HCT116 (cell line): ENCODE data around the gene PDE6C. TPM values are rescaled to one million over a fixed set of nuclear protein-coding genes. Genes with fewer than 3 reads are reported as not detected.

ENCODE experiments used
- ATAC-seq: fragments of 200-7000 bp; cut with Tn5 transposase; 2 replicates; pipeline ENCODE4 v1.9.1; 2020; ENCODE audit warnings: mild to moderate bottlenecking, moderate library complexity
- BruUV-seq: library from RNA; stranded (reverse); fragments of 400-500 nt; replicated peaks from 2 replicates; lab custom pipeline; 2021; lab: Mats Ljungman, UMichigan
- CTCF ChIA-PET: fragments of 300-600 bp; sonication (Branson Sonifier 250); formaldehyde crosslinking; loops from one replicate; lab custom pipeline; 2021; ENCODE audit warnings: antibody characterized with exemption; lab: Charles Lee
- POLR2A ChIA-PET: fragments of 300-600, 350-600 bp; sonication (Branson Sonifier 250); formaldehyde crosslinking; loops from one replicate; lab custom pipeline; 2021; ENCODE audit warnings: antibody characterized with exemption; lab: Charles Lee
- RAD21 ChIA-PET, 2 experiments: fragments of 300-600 bp; sonication (Branson Sonifier 250); formaldehyde crosslinking; loops; one replicate each; lab custom pipeline; 2023; ENCODE audit warnings: low total read pairs in 2 of 2; ENCODE audit not compliant: uncharacterized antibody in 2 of 2, unreplicated experiment in 2 of 2, low non-redundant PET in 1 of 2; lab: Charles Lee
- DNase-seq: peaks from one replicate; pipeline ENCODE4 v3.0.0-alpha.2; 2010; ENCODE audit warnings: low read depth, low spot score
- H2AFZ ChIP-seq: fragments of 200-600 bp; shearing (Covaris generic), sonication (generic); 2 replicates; pipeline ENCODE4 v1.6.1; 2017; ENCODE audit warnings: low read depth, mixed run types, mixed read lengths, antibody characterized with exemption, low read length; ENCODE audit not compliant: poor library complexity, severe bottlenecking
- H3K27ac ChIP-seq: 2 replicates; pipeline ENCODE4 v1.5.1; 2012; ENCODE audit warnings: low read depth, low read length
- H3K27me3 ChIP-seq: fragments of 200-600 bp; sonication (generic); 2 replicates; pipeline ENCODE4 v1.6.1; 2016; ENCODE audit warnings: mixed run types, low read length, mixed read lengths; ENCODE audit not compliant: insufficient read depth
- H3K36me3 ChIP-seq, 2 experiments: fragments of 200-500 bp in 1 of 2; fragments of 200-600 bp in 1 of 2; sonication (Bioruptor generic) in 1 of 2; sonication (generic) in 1 of 2; 2 replicates each; pipeline versions ENCODE4 v1.5.1 to v1.6.1; 2014 to 2016; ENCODE audit warnings: low read length in 2 of 2, inconsistent platforms in 1 of 2, mixed read lengths in 1 of 2, mixed run types in 1 of 2; ENCODE audit not compliant: insufficient read depth in 2 of 2, control insufficient read depth in 1 of 2
- H3K4me1 ChIP-seq, 2 experiments: fragments of 200-600 bp in 1 of 2; sonication (generic) in 1 of 2; 2 replicates each; pipeline versions ENCODE4 v1.5.1 to v1.6.1; 2012 to 2017; ENCODE audit warnings: low read length in 2 of 2, inconsistent platforms in 1 of 2, mild to moderate bottlenecking in 1 of 2, mixed read lengths in 1 of 2, mixed run types in 1 of 2, moderate library complexity in 1 of 2; ENCODE audit not compliant: insufficient read depth in 2 of 2, control insufficient read depth in 1 of 2
- H3K4me2 ChIP-seq: fragments of 200-600 bp; sonication (generic); 2 replicates; pipeline ENCODE4 v1.6.1; 2017; ENCODE audit warnings: mixed run types, low read length, mixed read lengths
- H3K4me3 ChIP-seq, 2 experiments: fragments of 200-600 bp in 1 of 2; sonication (generic) in 1 of 2; replicated peaks in 1 of 2; 2 replicates each; pipeline ENCODE4 v1.5.1; 2011 to 2016; ENCODE audit warnings: low read length in 2 of 2, control low read depth in 1 of 2, low read depth in 1 of 2, mild to moderate bottlenecking in 1 of 2, mixed read lengths in 1 of 2, mixed run types in 1 of 2
- H3K79me2 ChIP-seq: fragments of 200-600 bp; sonication (generic); 2 replicates; pipeline ENCODE4 v1.6.1; 2017; ENCODE audit warnings: mild to moderate bottlenecking, mixed run types, low read length, moderate library complexity, mixed read lengths; ENCODE audit not compliant: insufficient read depth
- H3K9ac ChIP-seq: fragments of 200-600 bp; sonication (generic); 2 replicates; pipeline ENCODE4 v1.6.1; 2016; ENCODE audit warnings: low read length, mixed read lengths
- H3K9me2 ChIP-seq: fragments of 200-600 bp; sonication (generic), shearing (Covaris generic); 2 replicates; pipeline ENCODE4 v1.6.1; 2017; ENCODE audit warnings: mixed run types, mild to moderate bottlenecking, moderate library complexity; ENCODE audit not compliant: insufficient read depth
- H3K9me3 ChIP-seq, 2 experiments: fragments of 200-500 bp in 1 of 2; fragments of 200-600 bp in 1 of 2; sonication (Bioruptor generic) in 1 of 2; sonication (generic) in 1 of 2; 2 replicates each; pipeline ENCODE4 v1.6.1; 2014 to 2017; ENCODE audit warnings: low read length in 2 of 2, mixed read lengths in 2 of 2, inconsistent platforms in 1 of 2, low read depth in 1 of 2, mild to moderate bottlenecking in 1 of 2, mixed run types in 1 of 2, moderate library complexity in 1 of 2; ENCODE audit not compliant: control insufficient read depth in 1 of 2, insufficient read depth in 1 of 2
- H4K20me1 ChIP-seq: fragments of 200-600 bp; sonication (generic), shearing (Covaris generic); 2 replicates; pipeline ENCODE4 v1.6.1; 2017; ENCODE audit warnings: mixed run types, mild to moderate bottlenecking, moderate library complexity; ENCODE audit not compliant: insufficient read depth
- CBX3 ChIP-seq: IDR thresholded peaks from 2 replicates; pipeline ENCODE4 v1.6.1; 2012; ENCODE audit warnings: low read depth
- CEBPB ChIP-seq: IDR thresholded peaks from 2 replicates; pipeline ENCODE4 v1.6.1; 2012; ENCODE audit warnings: low read depth
- CTCF ChIP-seq, 3 experiments: fragments of 200-600 bp in 1 of 3; sonication (generic) in 1 of 3; IDR thresholded peaks in 2 of 3; conservative IDR thresholded peaks in 1 of 3; 2 replicates each; pipeline ENCODE4 v1.5.1; 2012 to 2017; ENCODE audit warnings: low read depth in 2 of 3, low read length in 2 of 3, antibody characterized with exemption in 1 of 3, borderline replicate concordance in 1 of 3, control low read depth in 1 of 3, mild to moderate bottlenecking in 1 of 3, mixed read lengths in 1 of 3, mixed run types in 1 of 3, moderate library complexity in 1 of 3; ENCODE audit not compliant: insufficient read depth in 1 of 3
- EGR1 ChIP-seq: IDR thresholded peaks from 2 replicates; pipeline ENCODE4 v1.6.1; 2012; ENCODE audit warnings: low read depth
- EZH2 ChIP-seq: fragments of 200-600 bp; sonication (generic); IDR thresholded peaks from 2 replicates; pipeline ENCODE4 v1.6.1; 2017; ENCODE audit warnings: antibody characterized with exemption, mixed run types
- EZH2phosphoT487 ChIP-seq: fragments of 200-600 bp; IDR thresholded peaks from 2 replicates; pipeline ENCODE4 v1.6.1; 2018; ENCODE audit warnings: antibody characterized with exemption, borderline replicate concordance
- FOSL1 ChIP-seq: IDR thresholded peaks from 2 replicates; pipeline ENCODE4 v1.6.1; 2012; ENCODE audit warnings: low read depth
- JUND ChIP-seq: IDR thresholded peaks from 2 replicates; pipeline ENCODE4 v1.6.1; 2012
- MAX ChIP-seq: IDR thresholded peaks from 2 replicates; pipeline ENCODE4 v1.6.1; 2012
- POLR2A ChIP-seq: IDR thresholded peaks from 2 replicates; pipeline ENCODE4 v1.7.0; 2011; ENCODE audit warnings: borderline replicate concordance; ENCODE audit not compliant: insufficient read depth, insufficient read length; ENCODE audit errors: extremely low read depth
- POLR2AphosphoS5 ChIP-seq: IDR thresholded peaks from 2 replicates; pipeline ENCODE4 v1.6.1; 2011; ENCODE audit warnings: mild to moderate bottlenecking, low read depth, low read length, moderate library complexity
- SP1 ChIP-seq: IDR thresholded peaks from 2 replicates; pipeline ENCODE4 v1.6.1; 2012; ENCODE audit warnings: low read depth
- SRF ChIP-seq: IDR thresholded peaks from 2 replicates; pipeline ENCODE4 v1.6.1; 2012; ENCODE audit warnings: low read depth
- TCF7L2 ChIP-seq: IDR thresholded peaks from 2 replicates; pipeline ENCODE4 v1.7.0; 2011; ENCODE audit warnings: borderline replicate concordance, inconsistent platforms; ENCODE audit not compliant: insufficient read depth, insufficient read length; ENCODE audit errors: extremely low read depth
- YY1 ChIP-seq: IDR thresholded peaks from 2 replicates; pipeline ENCODE4 v1.6.1; 2011; ENCODE audit warnings: low read length, low read depth, moderate library complexity, mild to moderate bottlenecking; ENCODE audit not compliant: insufficient replicate concordance; ENCODE audit errors: extremely low read depth
- ZBTB33 ChIP-seq: IDR thresholded peaks from 2 replicates; pipeline ENCODE4 v1.6.1; 2011; ENCODE audit warnings: mild to moderate bottlenecking, low read length, moderate library complexity; ENCODE audit not compliant: insufficient replicate concordance; ENCODE audit errors: extremely low read depth
- ZFX ChIP-seq: fragments of 450-650 bp; IDR thresholded peaks from 2 replicates; pipeline ENCODE4 v1.6.1; 2017
- intact Hi-C: fragments of 100-400 bp; cut with micrococcal nuclease; formaldehyde crosslinking; loops from 2 replicates; pipeline ENCODE4 v1.10.0; 2022
- total RNA-seq: library from RNA; stranded (reverse); gene quantifications from one replicate; pipeline ENCODE4 v1.2.1, GENCODE V29; 2021; ENCODE audit not compliant: unreplicated experiment

PDE6C gene
- total RNA-seq, 1 experiment from 2014 or later: not detected

GRCh38 chr10:93601146-93601773 lies 11.1 kb upstream of the PDE6C start, which contains the start of gene RBP4:
RBP4 (minus strand) TSS chr10:93601235; CDS start chr10:93601028, 207 bp downstream.
- intact Hi-C loops: no loop called here
- H2AFZ ChIP-seq: no peak within 1 kb of the TSS
- H3K9ac ChIP-seq: no peak within 1 kb of the TSS
- CTCF ChIA-PET: no interaction called here
- TF ChIP-seq TCF7L2: no peak
- no peak for TF ChIP-seq EGR1
- no peak for TF ChIP-seq MAX
- no peak for TF ChIP-seq YY1
- no peak for TF ChIP-seq SP1
- no peak for TF ChIP-seq JUND
- no peak for TF ChIP-seq CEBPB
- no peak for TF ChIP-seq CBX3
- no peak for TF ChIP-seq ZBTB33
- TF ChIP-seq POLR2AphosphoS5: no peak
- no peak for TF ChIP-seq ZFX
- no peak for TF ChIP-seq EZH2
- TF ChIP-seq POLR2A: no peak
- TF ChIP-seq CTCF (IDR thresholded peaks at IDR 0.05 in 2 of 3, conservative IDR thresholded peaks at IDR 0.05 in 1 of 3; ENCODE audit: borderline replicate concordance in 1 of 3, insufficient read depth in 1 of 3, low read depth in 2 of 3, low read length in 2 of 3): no peak
- TF ChIP-seq FOSL1: no peak
- TF ChIP-seq SRF: no peak
- TF ChIP-seq EZH2phosphoT487: no peak
- DNase-seq: no peak
- no peaks in the 10 kb centered on the region for H3K79me2 ChIP-seq
- no peak within 1 kb of the TSS for H3K4me2 ChIP-seq
- RAD21 ChIA-PET: no interaction called here
- H3K36me3 ChIP-seq: no peaks in the 10 kb centered on the region
- no peaks in the 10 kb centered on the region for H3K9me3 ChIP-seq
- H3K27me3 ChIP-seq: no peaks in the 10 kb centered on the region
- no peak within 1 kb of the TSS for H3K4me3 ChIP-seq
- H3K4me1 ChIP-seq: no peaks in the 10 kb centered on the region
- ATAC-seq: no peak
- no peak within 1 kb of the TSS for H3K27ac ChIP-seq
- no peaks in the 10 kb centered on the region for H4K20me1 ChIP-seq
- BruUV-seq: no TSS peak
- H3K9me2 ChIP-seq: no peaks in the 10 kb centered on the region
- POLR2A ChIA-PET: no interaction called here
